HCT116 (cell line): ENCODE data around the gene PRODH.
"Not testable (repeated sequence)": the region's sequence is repeated elsewhere in the genome, so short reads cannot be mapped to it uniquely, and the experiment has no call there.

Experiments used
- CEBPB ChIP-seq: IDR thresholded peaks from 2 replicates; pipeline ENCODE4 v1.6.1; 2012; ENCODE audit warnings: low read depth
- CTCF ChIP-seq, 3 experiments: fragments of 200-600 bp in 1 of 3; sonication (generic) in 1 of 3; IDR thresholded peaks in 2 of 3; conservative IDR thresholded peaks in 1 of 3; 2 replicates each; pipeline ENCODE4 v1.5.1; 2012 to 2017; ENCODE audit warnings: low read depth in 2 of 3, low read length in 2 of 3, antibody characterized with exemption in 1 of 3, borderline replicate concordance in 1 of 3, control low read depth in 1 of 3, mild to moderate bottlenecking in 1 of 3, mixed read lengths in 1 of 3, mixed run types in 1 of 3, moderate library complexity in 1 of 3; ENCODE audit not compliant: insufficient read depth in 1 of 3
- EGR1 ChIP-seq: IDR thresholded peaks from 2 replicates; pipeline ENCODE4 v1.6.1; 2012; ENCODE audit warnings: low read depth
- POLR2A ChIP-seq: IDR thresholded peaks from 2 replicates; pipeline ENCODE4 v1.7.0; 2011; ENCODE audit warnings: borderline replicate concordance; ENCODE audit not compliant: insufficient read depth, insufficient read length; ENCODE audit errors: extremely low read depth
- TF ChIP-seq, protein P1 (sequence below): IDR thresholded peaks from 2 replicates; pipeline ENCODE4 v1.6.1; 2012

DNA sequence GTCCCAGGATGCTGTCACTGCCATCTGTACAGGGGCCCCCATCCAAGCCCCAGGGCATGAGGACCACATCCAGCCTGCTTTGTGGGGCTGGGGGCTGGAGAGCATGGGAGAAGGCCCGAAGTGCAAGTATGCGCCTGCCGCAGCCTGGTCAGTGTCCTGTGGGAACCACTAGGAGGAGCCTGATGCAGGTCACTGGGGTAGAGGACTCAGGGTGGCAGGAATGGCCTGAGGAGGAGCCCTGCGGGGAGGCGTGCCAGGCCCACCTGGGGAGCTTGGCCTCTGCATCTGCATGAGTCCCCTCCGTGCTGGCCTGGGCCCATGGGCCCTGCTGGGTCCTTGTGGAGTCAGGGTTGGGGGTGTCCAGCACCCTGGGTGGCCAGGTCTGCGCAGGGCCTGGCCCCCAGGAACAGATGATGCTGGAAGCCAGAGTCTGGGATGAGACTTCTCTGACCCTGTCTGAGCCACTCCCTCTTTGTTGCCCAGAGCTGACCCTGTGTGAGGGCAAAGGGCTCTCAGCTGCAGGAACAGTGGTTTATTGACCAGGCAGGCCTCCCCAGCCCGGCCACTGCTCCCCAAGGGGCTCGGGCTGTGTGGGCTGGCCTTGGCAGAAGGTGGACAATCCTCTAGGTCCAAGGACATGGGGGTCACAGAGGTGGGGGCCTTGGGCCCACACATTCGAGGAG lies 23.7 kb downstream of the PRODH start:
- not testable (repeated sequence) for TF ChIP-seq CTCF (IDR thresholded peaks at IDR 0.05 in 2 of 3, conservative IDR thresholded peaks at IDR 0.05 in 1 of 3; ENCODE audit: borderline replicate concordance in 1 of 3, insufficient read depth in 1 of 3, low read depth in 2 of 3, low read length in 2 of 3); POLR2A; EGR1; CEBPB
- TF ChIP-seq, protein P1, sequence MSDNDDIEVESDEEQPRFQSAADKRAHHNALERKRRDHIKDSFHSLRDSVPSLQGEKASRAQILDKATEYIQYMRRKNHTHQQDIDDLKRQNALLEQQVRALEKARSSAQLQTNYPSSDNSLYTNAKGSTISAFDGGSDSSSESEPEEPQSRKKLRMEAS = not testable (repeated sequence)
